MM.1S (cell line): ENCODE results near the gene SLC35B1.
"Not testable (repeated sequence)": the region's sequence is repeated elsewhere in the genome, so short reads cannot be mapped to it uniquely, and the experiment has no call there.

Experiments
- DNase-seq: peaks from one replicate; pipeline ENCODE4 v3.0.0-alpha.2; 2015
- H2AFZ ChIP-seq: fragments of 300-600 bp; sonication (generic); 2 replicates; pipeline ENCODE4 v1.6.0; 2016; ENCODE audit warnings: antibody characterized with exemption, low read length
- H3F3A ChIP-seq: fragments of 300-600 bp; sonication (generic); 2 replicates; pipeline ENCODE4 v1.6.1; 2016; ENCODE audit warnings: mild to moderate bottlenecking, antibody characterized with exemption, low read length, moderate library complexity, mixed read lengths; ENCODE audit not compliant: insufficient read depth
- H3K27ac ChIP-seq: fragments of 300-600 bp; sonication (generic); 2 replicates; pipeline ENCODE4 v1.5.1; 2016; ENCODE audit warnings: mild to moderate bottlenecking, low read length
- H3K27me3 ChIP-seq: fragments of 300-600 bp; sonication (generic); replicated peaks from 2 replicates; pipeline ENCODE4 v1.6.0; 2016; ENCODE audit warnings: low read length; ENCODE audit not compliant: insufficient read depth
- H3K36me3 ChIP-seq: fragments of 300-600 bp; sonication (generic); replicated peaks from 2 replicates; pipeline ENCODE4 v1.6.1; 2016; ENCODE audit warnings: mild to moderate bottlenecking, low read length, mixed read lengths; ENCODE audit not compliant: insufficient read depth
- H3K4me1 ChIP-seq: fragments of 300-600 bp; sonication (generic); 2 replicates; pipeline ENCODE4 v1.6.1; 2016; ENCODE audit warnings: low read length, mixed read lengths
- H3K4me2 ChIP-seq: fragments of 300-600 bp; sonication (generic); 2 replicates; pipeline ENCODE4 v1.6.0; 2016; ENCODE audit warnings: low read depth, low read length
- H3K4me3 ChIP-seq: fragments of 300-600 bp; sonication (generic); 2 replicates; pipeline ENCODE4 v1.5.1; 2016; ENCODE audit warnings: low read length, mixed read lengths
- H3K79me2 ChIP-seq: fragments of 300-600 bp; sonication (generic); 2 replicates; pipeline ENCODE4 v1.6.1; 2016; ENCODE audit warnings: mixed run types, low read length, mixed read lengths
- H3K9ac ChIP-seq: fragments of 300-600 bp; sonication (generic); 2 replicates; pipeline ENCODE4 v1.6.1; 2016; ENCODE audit warnings: low read length, mixed read lengths
- H3K9me2 ChIP-seq: fragments of 300-600 bp; sonication (generic); replicated peaks from 2 replicates; pipeline ENCODE4 v1.6.1; 2016; ENCODE audit warnings: mild to moderate bottlenecking, low read length, mixed read lengths; ENCODE audit not compliant: insufficient read depth
- H3K9me3 ChIP-seq: fragments of 300-600 bp; sonication (generic); replicated peaks from 2 replicates; pipeline ENCODE4 v1.6.1; 2016; ENCODE audit warnings: mild to moderate bottlenecking, low read length, mixed read lengths; ENCODE audit not compliant: insufficient read depth
- H4K20me1 ChIP-seq: fragments of 300-600 bp; sonication (generic); 2 replicates; pipeline ENCODE4 v1.6.1; 2016; ENCODE audit warnings: mild to moderate bottlenecking, low read length, moderate library complexity, mixed read lengths; ENCODE audit not compliant: insufficient read depth
- EZH2 ChIP-seq: fragments of 300-600 bp; sonication (generic); optimal IDR thresholded peaks from 2 replicates; pipeline ENCODE3; 2017; ENCODE audit warnings: low read depth, mild to moderate bottlenecking, antibody characterized with exemption, low read length, mixed read lengths
- EZH2phosphoT487 ChIP-seq: fragments of 300-600 bp; sonication (generic); IDR thresholded peaks from 2 replicates; pipeline ENCODE4 v1.6.1; 2018; ENCODE audit warnings: antibody characterized with exemption, low read length
- TF ChIP-seq, protein P1 (sequence below): fragments of 300-600 bp; sonication (generic); IDR thresholded peaks from 2 replicates; pipeline ENCODE4 v1.5.1; 2016; ENCODE audit warnings: antibody characterized with exemption, low read length, mixed read lengths

Gene SLC35B1

DNA sequence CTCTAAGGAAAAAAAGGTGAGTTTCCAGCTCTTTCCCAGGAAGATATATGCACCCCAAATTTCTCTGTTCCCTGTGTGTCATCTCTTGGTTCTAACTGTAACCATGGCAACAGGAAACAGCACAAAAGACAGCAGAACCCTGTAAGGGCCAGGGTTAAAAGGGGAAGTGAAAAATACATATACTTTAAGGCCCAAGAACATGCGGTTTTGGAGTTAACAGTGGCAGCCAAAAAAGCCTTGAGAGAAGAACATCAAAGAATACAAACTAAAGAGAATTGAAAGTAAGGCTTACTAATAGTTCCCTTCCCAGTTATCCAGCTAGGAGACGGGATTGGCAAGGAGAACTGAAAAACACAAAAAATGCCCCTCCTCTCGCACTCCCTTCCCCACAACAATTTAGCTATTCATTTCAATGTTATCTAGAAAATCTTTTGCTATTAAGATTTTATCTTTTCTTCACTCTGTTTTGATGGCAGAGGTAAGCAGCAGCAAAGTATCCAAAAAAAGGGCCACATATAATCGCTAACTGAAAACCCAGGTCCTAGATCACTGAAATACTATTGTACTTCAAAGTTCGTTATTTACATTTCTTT lies 31.4 kb downstream of the SLC35B1 start:
- Histone ChIP-seq H3K79me2 (peaks cover 57% of the 10 kb centered on the region), H3K9me2 (no peaks in the 10 kb centered on the region), H3K4me3 (peak overlapping the region; percentile 76), H3F3A (peaks cover 16% of the 10 kb centered on the region), H3K27ac (peak overlapping the region; percentile 92), H3K9me3 (no peaks in the 10 kb centered on the region), H3K4me2 (peak overlapping the region; percentile 81), H3K9ac (peak overlapping the region; percentile 94), H4K20me1 (no peaks in the 10 kb centered on the region), H2AFZ (no peak overlapping the region), H3K4me1 (peaks cover 9% of the 10 kb centered on the region), H3K36me3 (no peaks in the 10 kb centered on the region), H3K27me3 (no peaks in the 10 kb centered on the region)
- peak; percentile 92 for DNase-seq
- TF ChIP-seq EZH2 (no peak), EZH2phosphoT487 (no peak)
- TF ChIP-seq, protein P1, sequence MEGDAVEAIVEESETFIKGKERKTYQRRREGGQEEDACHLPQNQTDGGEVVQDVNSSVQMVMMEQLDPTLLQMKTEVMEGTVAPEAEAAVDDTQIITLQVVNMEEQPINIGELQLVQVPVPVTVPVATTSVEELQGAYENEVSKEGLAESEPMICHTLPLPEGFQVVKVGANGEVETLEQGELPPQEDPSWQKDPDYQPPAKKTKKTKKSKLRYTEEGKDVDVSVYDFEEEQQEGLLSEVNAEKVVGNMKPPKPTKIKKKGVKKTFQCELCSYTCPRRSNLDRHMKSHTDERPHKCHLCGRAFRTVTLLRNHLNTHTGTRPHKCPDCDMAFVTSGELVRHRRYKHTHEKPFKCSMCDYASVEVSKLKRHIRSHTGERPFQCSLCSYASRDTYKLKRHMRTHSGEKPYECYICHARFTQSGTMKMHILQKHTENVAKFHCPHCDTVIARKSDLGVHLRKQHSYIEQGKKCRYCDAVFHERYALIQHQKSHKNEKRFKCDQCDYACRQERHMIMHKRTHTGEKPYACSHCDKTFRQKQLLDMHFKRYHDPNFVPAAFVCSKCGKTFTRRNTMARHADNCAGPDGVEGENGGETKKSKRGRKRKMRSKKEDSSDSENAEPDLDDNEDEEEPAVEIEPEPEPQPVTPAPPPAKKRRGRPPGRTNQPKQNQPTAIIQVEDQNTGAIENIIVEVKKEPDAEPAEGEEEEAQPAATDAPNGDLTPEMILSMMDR, result no peak

DNA sequence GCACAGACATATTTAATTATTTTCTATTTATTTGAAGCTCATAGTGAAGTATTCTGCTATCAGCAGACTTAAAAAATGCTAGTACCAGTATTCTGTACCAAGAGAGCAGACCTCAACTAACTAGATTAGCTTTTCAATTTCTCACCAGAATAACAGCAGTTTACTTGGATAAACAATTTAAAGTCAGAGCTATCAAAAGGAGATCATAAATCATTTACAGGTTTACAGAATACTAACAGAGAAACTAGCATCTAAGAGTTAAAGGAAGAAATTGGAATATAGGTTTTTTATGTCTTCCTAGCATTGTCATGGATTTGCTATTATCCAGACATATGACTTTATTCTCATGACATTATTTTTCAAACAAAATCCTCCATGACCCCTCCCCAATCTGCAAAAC lies 33.3 kb downstream of the SLC35B1 start:
- Histone ChIP-seq H3K79me2 (peaks cover 76% of the 10 kb centered on the region), H3F3A (peaks cover 16% of the 10 kb centered on the region), H4K20me1 (peaks cover 6% of the 10 kb centered on the region; the same call in 1 of the 2 replicates), H3K9me2 (no peaks in the 10 kb centered on the region), H3K27me3 (no peaks in the 10 kb centered on the region), H2AFZ (no peak overlapping the region), H3K9ac (no peak overlapping the region), H3K9me3 (no peaks in the 10 kb centered on the region), H3K27ac (no peak overlapping the region), H3K36me3 (no peaks in the 10 kb centered on the region), H3K4me2 (no peak overlapping the region), H3K4me1 (peaks cover 22% of the 10 kb centered on the region), H3K4me3 (no peak overlapping the region)
- TF ChIP-seq EZH2 (no peak), EZH2phosphoT487 (no peak)
- TF ChIP-seq, protein P1, result no peak
- DNase-seq, result no peak

DNA sequence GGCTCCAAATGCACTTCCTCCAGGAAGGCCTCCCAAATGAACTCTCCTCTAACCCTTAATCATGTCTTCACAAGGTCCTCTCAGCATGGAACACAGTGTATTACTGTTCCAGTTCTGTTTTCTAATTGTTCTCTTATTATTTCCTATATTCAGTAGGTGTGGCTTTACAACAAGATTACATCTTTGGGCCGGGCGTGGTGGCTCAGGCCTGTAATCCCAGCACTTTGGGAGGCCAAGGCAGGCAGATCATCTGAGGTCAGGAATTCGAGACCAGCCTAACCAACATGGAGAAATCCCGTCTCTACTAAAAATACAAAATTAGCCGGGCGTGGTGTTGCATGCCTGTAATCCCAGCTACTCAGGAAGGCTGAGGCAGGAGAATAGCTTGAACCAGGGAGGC lies 34.1 kb downstream of the SLC35B1 start:
- H3K27ac ChIP-seq, H2AFZ ChIP-seq, H3K27me3 ChIP-seq, H3K9me3 ChIP-seq, H3K9me2 ChIP-seq, DNase-seq, H4K20me1 ChIP-seq, H3K4me3 ChIP-seq, H3K4me2 ChIP-seq, H3K36me3 ChIP-seq, H3K9ac ChIP-seq: not testable (repeated sequence)
- Histone ChIP-seq H3K4me1 (peaks cover 22% of the 10 kb centered on the region), H3K79me2 (peaks cover 78% of the 10 kb centered on the region), H3F3A (peaks cover 16% of the 10 kb centered on the region)

DNA sequence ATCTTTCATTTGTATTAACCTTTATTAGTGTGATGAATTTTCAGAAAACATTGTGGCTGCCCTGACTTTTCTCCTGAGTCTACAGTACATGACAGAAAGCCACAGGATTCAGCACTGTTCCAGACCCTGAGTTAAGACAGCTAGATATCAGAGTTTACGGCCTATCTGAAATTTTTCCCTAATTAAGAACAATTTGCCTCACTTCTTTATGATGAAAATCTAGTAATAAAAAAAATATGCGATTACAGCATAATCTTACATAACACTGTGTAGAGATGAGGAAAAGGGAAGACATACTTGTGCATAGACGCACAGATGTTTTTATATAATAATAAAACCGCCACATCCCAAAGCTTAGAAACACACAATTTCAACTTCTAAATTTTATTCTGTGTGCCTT lies 37.1 kb downstream of the SLC35B1 start:
- Histone ChIP-seq H3K4me3 (no peak overlapping the region), H2AFZ (no peak overlapping the region), H3K79me2 (peaks cover 89% of the 10 kb centered on the region), H3K9ac (no peak overlapping the region), H3K27me3 (no peaks in the 10 kb centered on the region), H3K4me2 (no peak overlapping the region), H4K20me1 (peaks cover 6% of the 10 kb centered on the region; the same call in 1 of the 2 replicates), H3K27ac (no peak overlapping the region; the same call in 1 of the 2 replicates), H3K36me3 (no peaks in the 10 kb centered on the region), H3K9me2 (no peaks in the 10 kb centered on the region), H3K4me1 (peaks cover 22% of the 10 kb centered on the region), H3K9me3 (no peaks in the 10 kb centered on the region), H3F3A (no peaks in the 10 kb centered on the region)
- TF ChIP-seq, protein P1, result no peak
- no peak for TF ChIP-seq EZH2
- TF ChIP-seq EZH2phosphoT487, result no peak
- DNase-seq, result no peak
